Stimulated activated CD8-positive, alpha-beta memory T cell treated with anti-CD3 and anti-CD28 coated beads, Interleukin-7, amount 100 ng/mL, for 1 hour (primary cell): ENCODE data around the gene ARRB1.
A peak's percentile ranks its signal among the peaks of the same experiment; 100 is the strongest.

Experiments used
- DNase-seq, 2 donors: peaks; one replicate each; pipeline ENCODE4 v3.0.0-alpha.2; 2020; ENCODE audit warnings: low read depth in 2 of 2

Gene ARRB1

DNA sequence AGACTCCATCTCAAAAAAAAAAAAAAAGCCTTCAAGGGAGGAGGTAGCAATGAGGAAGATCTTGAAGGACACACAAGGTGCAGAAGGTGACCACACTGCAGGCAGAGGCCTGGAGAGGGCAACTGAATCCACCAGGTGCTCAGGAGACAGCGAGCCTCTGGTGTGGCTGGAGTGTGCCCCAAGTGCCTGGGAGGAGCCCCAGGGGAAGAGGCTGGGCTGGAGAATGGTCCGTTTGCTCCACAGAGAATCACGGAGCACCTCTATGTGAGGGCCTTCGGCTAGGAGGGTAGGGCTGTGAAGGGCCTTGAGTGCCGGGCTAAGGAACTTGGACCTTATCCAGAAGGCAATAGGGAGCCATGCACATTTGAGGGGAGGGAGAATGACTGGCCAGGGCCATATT, 50.3 kb downstream of the ARRB1 start:
- no peak for DNase-seq

DNA sequence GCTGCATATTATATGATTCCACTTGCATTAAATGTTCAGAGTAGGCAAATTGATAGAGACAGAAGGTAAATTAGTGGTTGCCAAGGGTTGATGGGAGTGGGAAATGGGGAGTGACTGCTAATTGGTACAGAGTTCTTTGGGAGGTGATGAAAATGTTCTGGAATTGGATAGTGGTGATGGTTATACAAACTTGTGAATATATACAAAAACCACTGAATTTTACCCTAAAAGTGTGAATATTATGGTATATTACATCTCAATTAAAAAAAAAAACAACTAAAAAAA, 52.5 kb downstream of the ARRB1 start:
- no peak for DNase-seq

DNA sequence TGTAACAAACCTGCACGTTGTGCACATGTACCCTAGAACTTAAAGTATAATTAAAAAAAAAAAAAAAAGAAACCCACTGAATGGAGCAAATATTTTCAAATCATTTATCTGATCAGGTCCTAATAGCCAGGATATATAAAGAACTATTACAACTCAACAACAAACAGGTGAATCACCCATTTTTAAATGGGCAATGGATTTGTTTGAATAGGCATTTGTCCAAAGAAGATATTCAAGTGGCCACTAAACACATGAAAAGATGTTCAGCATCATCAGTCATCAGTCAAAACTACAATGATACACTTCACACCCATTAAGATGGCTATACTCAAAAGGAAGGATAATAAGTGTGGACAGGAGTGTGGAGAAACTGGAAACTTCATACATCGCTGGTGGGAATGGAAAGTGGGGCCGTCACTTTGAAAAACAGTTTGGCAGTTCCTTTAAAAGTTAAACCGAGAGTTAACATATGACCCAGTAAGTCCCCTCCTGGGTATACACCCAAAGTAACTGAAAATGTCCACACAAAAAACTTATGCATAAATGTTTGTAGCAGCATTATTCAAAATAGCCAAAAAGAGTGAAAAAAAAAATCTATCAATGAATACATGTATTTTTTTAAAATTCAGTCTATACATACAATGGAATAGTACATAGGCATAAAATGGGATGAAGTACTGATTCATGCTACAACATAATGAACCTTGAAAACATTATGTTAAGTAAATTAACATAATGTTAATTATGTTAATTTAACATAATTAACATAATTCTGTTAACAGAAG, 53.1 kb downstream of the ARRB1 start:
- no peak for DNase-seq

GRCh38 chr11:75293903-75294302, 57.6 kb downstream of the ARRB1 start:
- no peak for DNase-seq

- DNase-seq, result no peak
Measured at GRCh38 chr11:75292943-75293342, 58.5 kb downstream of the ARRB1 start.

DNA sequence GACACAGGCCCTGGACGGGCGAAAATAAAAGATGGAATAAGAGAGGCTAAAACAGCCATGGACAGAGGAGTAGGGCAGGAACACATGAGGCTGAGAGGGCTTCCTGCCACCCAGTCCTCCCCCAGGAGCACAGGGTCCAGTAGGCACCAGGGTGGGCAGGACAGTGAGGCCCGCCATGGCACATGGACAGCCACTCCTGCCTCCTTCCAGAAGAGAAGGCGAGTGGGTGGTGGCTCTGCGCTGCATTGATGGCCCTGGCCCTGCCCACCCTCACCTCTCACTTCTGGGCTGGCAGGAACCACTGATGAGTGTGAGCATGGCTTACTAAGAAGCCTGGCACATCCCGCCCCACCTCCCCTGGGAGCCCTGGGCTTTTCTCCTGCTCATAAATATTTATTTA, 59.7 kb downstream of the ARRB1 start:
- no peak for DNase-seq

- no peak for DNase-seq
Measured at GRCh38 chr11:75289919-75290318, 61.5 kb downstream of the ARRB1 start.

DNA sequence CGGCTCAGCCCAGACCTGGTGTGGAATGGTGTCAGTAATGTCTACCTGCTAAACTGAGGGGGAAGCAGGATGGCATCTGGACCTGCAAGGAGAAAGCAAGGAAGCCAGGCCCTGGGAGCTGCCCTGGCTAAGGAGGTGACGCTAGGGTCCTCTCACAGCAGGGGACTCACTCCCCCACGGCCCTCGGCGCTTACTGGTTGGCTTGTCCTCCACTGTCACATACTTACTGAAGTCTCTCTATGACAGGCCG, 62.0 kb downstream of the ARRB1 start:
- no peak for DNase-seq

DNA sequence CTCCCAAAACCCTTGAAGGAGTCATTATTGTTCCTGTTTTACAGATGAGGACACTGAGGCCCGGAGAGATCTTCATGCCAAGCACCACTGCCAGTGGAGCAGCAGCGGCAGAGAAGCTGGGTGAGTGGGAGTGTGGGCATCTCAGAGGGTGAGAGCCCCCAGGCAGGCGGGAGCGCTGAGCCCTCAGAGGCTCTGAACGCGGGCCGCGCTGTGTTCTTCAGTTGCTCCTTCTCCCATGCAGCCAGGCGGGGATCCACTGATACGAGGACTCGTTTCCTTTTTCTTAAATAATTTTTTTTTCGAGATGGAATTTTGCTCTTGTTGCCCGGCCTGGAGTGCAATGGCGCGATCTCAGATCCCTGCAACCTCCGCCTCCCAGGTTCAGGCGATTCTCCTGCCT, 63.9 kb downstream of the ARRB1 start:
- DNase-seq, result no peak

- DNase-seq, result no peak
Measured at GRCh38 chr11:75286826-75287465, 64.5 kb downstream of the ARRB1 start.

- DNase-seq, result no peak
Measured at GRCh38 chr11:75285776-75286360, 65.6 kb downstream of the ARRB1 start.

DNA sequence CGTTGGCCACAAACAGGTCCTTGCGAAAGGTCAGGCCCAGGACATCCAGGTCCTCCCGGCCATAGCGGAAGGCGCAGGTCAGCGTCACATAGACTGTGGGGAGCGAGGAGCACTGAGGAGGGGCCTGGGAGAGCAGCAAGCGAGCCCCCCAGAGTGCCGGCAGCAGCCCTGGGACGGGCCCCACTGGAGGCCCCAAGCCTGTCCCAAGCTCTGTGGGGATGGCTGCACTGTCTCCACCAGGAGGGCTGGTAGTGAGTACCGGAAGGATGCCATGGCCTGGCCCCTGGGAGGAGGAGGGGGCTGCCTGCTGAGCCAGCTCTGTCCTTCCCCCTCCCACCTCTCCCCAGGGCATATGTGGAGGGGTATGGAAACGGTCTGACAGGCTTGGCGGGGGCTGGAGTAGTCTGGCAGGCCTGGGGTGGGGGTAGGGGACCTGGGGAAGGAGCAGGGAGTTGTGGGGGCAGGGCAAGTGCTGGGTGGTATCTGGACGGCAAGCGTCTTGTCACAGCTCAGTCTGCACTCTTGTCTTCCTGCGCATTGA, 68.0 kb downstream of the ARRB1 start:
- no peak for DNase-seq

GRCh38 chr11:75281469-75282095, 69.9 kb downstream of the ARRB1 start:
- no peak for DNase-seq

DNA sequence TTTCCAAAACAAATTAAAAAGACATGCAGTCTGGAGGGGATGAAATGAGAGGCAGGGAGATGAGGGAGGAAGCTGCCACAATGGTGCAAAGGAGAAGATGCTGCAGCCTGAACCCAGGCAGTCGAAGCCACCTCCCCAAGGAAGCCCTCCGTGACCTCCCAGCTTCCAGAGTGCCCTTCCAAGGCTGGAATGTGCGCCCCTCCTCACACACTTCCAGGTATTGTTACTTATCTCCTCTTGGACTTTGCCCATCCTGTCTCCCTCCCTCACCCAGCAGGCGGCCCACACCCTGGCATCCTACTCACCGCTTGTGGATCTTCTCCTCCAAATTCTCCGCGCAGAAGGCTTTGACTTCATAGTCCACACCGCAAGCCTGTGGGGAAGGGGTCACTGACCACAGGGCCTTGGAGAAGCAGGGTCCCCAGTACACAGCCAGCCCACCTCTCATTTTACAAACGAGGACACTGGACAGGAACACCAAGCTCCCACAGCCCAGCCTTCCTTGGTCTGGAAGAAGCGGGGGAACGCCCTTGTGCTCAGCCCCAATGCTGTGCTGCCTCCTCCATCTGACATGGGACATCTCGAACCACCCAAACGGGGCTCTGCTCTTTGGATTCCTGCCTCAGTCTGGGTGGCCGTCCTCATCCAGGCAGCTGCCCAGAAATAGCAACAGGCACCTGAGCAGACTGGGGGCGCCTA, 70.5 kb downstream of the ARRB1 start:
- no peak for DNase-seq

DNA sequence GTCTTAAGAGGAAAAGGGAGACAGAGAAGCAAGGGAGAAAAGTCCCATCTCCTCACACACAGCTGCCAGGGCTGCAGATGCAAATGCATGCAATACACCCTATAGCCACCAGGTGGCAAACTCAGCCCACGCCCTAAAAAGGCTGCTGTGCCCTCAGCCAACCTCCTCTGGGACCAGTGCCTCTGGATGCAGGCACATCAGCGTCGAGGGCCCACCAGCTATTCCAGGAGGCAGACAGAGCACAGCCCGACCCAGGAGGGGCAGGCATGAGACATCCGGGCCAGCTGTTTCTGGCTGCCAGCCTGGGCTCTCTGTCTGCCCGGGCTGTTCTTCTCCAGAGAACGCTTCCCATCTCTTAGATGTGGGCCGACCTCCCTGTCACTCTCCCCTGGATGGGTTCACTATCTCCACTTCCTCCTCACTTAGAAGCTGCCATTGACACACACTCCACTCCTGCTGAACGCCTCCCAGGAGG, 71.2 kb downstream of the ARRB1 start:
- DNase-seq, result peak; percentile 57 to 61

DNA sequence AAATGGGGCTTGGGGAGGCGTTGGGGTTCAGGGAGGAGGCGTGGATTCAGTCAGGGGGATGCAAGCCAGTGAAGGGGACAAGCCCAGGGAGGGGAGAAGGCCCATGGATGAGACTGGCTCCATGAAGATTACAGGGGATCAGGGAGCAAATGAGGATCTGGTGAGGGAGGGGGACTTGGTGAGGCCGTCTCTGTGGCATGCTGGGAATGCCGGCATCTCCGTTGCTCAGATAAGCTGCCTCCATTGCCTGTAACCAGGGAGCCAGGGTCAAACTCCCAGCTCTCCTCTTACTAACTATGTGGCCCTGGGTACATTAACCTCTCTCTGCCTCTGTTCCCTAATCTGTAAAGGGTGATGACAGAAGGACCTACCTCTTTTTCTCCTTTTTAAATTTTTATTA, 72.2 kb downstream of the ARRB1 start:
- no peak for DNase-seq

GRCh38 chr11:75277991-75278790, 73.3 kb downstream of the ARRB1 start:
- no peak for DNase-seq

DNA sequence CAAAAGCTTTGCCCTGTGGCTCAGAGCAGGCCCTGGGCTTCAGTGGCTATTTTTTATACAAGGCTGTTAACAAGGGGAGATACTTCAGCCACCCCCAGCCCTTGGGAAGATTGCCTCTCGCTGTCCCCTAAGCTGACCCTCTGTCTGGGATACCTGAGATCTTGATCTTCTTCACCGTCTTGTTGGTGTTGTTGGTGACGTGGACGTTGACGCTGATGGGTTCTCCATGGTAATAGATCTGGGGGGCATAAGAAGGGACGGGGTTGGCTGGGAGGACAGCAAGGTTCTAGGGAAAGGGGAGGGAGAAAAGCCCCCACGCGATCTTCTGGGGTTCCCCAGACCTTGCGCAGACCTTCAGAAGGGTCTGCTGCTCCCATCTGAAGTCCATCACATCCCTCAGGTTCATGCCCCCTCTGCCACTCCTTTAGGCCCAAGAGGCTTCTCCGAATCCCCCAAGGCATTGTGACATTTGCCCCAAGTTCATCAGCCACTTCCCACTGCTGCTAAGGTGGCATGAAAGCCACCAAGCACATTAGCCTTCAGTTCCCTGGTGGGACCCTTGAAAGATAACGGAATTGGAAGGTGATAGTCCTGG, 74.2 kb downstream of the ARRB1 start:
- no peak for DNase-seq

DNA sequence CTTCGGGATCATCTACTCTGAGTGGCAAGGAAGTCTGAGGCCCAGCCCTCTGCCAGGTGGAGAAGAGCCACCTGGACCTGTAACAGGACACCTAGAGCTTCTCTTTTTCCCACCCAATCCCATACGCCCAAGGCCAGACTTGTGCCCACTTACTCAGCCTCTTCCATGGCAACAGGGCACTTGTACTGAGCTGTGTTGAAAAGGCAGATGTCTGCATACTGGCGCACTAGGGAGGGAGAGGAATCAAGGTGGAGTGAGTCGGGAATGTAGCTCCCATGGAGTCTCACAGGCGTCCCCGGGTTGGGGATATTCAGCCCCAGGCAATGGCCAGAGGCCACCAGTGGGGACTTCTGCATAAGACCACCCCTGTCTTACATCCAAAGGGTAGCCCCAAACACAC, 74.8 kb downstream of the ARRB1 start:
- no peak for DNase-seq

- no peak for DNase-seq
Measured at GRCh38 chr11:75276186-75276585, 75.3 kb downstream of the ARRB1 start.

GRCh38 chr11:75275581-75275980, 75.9 kb downstream of the ARRB1 start:
- DNase-seq, result peak; percentile 41 to 53
